Measurements from ENCODE around the gene NEAT1. TPM values are rescaled to one million over a fixed set of nuclear protein-coding genes. Genes with fewer than 3 reads are reported as not detected.

Gene NEAT1
- total and polyA plus RNA-seq, 2 of the 8 experiments (the other 6 are each of a cell fraction or from before 2014, with no cell fraction given) = 2.4 to 10.7 TPM

- peaks cover 0 to 10% of the 10 kb centered on the region in 2 experiments for H4K20me1 ChIP-seq (replicated peaks in 1 of 2; ENCODE audit: control insufficient read depth in 1 of 2, insufficient read depth in 2 of 2, low read length in 2 of 2)
- no peak overlapping the region for H2BK120ac ChIP-seq (replicated peaks; ENCODE audit: low read depth, low read length)
- H3K9ac ChIP-seq (replicated peaks in 1 of 4; ENCODE audit: extremely low read depth in 1 of 4, low read depth in 3 of 4, low read length in 3 of 4) = no peak overlapping the region
- H3K23ac ChIP-seq (ENCODE audit: insufficient read length) = no peak overlapping the region
- no peaks in the 10 kb centered on the region for H3K9me3 ChIP-seq (ENCODE audit: insufficient read depth in 2 of 2, low read depth in 1 of 2, low read length in 1 of 2)
- no peaks in the 10 kb centered on the region for H3K27me3 ChIP-seq (replicated peaks in 1 of 4; ENCODE audit: control insufficient read depth in 3 of 4, extremely low read depth in 1 of 4, insufficient read depth in 3 of 4, low read length in 3 of 4)
- no peak overlapping the region for H2BK20ac ChIP-seq (ENCODE audit: low read length)
- peaks cover 0 to 15% (median 6%) of the 10 kb centered on the region in 4 experiments; a peak in 5 of 7 replicates for H3K4me1 ChIP-seq (replicated peaks in 1 of 4; ENCODE audit: control insufficient read depth in 3 of 4, insufficient read depth in 4 of 4, low read length in 3 of 4)
- no peak overlapping the region for H3K4me2 ChIP-seq (ENCODE audit: insufficient read depth in 1 of 2, low read depth in 2 of 2, low read length in 2 of 2)
- H3K56ac ChIP-seq (replicated peaks; ENCODE audit: insufficient read length, low read depth, low read length) = no peak overlapping the region
- no peak overlapping the region for H3K4ac ChIP-seq (replicated peaks; ENCODE audit: insufficient read length, low read depth, low read length)
- H3K4me3 ChIP-seq (ENCODE audit: extremely low read depth in 1 of 4, insufficient read depth in 2 of 4, low read depth in 3 of 4, low read length in 4 of 4) = no peak overlapping the region
- H4K91ac ChIP-seq (replicated peaks; ENCODE audit: insufficient read length, low read length) = no peak overlapping the region
- no peak overlapping the region for H3K18ac ChIP-seq (ENCODE audit: extremely low read depth, low read length)
- no peak overlapping the region for H4K5ac ChIP-seq (ENCODE audit: insufficient read length, low read depth, low read length)
- no peaks in the 10 kb centered on the region for H3K23me2 ChIP-seq (ENCODE audit: low read depth, low read length)
- H2BK5ac ChIP-seq (ENCODE audit: low read depth, low read length) = no peak overlapping the region
- DNase-seq (ENCODE audit: low read depth in 1 of 2, low spot score in 2 of 2) (no peak), FAIRE-seq (no peak)
- no peak overlapping the region for H2AFZ ChIP-seq (ENCODE audit: low read length)
- no peak overlapping the region for H3K27ac ChIP-seq (ENCODE audit: low read depth, low read length)
- no peak overlapping the region for H3K14ac ChIP-seq (ENCODE audit: insufficient read length)
- H4K8ac ChIP-seq (ENCODE audit: extremely low read depth, insufficient read depth, low read length) = no peak overlapping the region
- no peaks in the 10 kb centered on the region; the same call in 1 of the 2 replicates for H3K79me1 ChIP-seq (ENCODE audit: low read depth, low read length)
- no peak overlapping the region for H2BK12ac ChIP-seq (ENCODE audit: low read depth, low read length)
- TF ChIP-seq ATF2 (IDR thresholded peaks at IDR 0.05; ENCODE audit: low read length) (no peak), RAD21 (IDR thresholded peaks at IDR 0.05 in 1 of 2, conservative IDR thresholded peaks at IDR 0.05 in 1 of 2; ENCODE audit: low read depth in 2 of 2, low read length in 2 of 2) (peak; percentile 62 to 75)
- TF ChIP-seq, protein P1, sequence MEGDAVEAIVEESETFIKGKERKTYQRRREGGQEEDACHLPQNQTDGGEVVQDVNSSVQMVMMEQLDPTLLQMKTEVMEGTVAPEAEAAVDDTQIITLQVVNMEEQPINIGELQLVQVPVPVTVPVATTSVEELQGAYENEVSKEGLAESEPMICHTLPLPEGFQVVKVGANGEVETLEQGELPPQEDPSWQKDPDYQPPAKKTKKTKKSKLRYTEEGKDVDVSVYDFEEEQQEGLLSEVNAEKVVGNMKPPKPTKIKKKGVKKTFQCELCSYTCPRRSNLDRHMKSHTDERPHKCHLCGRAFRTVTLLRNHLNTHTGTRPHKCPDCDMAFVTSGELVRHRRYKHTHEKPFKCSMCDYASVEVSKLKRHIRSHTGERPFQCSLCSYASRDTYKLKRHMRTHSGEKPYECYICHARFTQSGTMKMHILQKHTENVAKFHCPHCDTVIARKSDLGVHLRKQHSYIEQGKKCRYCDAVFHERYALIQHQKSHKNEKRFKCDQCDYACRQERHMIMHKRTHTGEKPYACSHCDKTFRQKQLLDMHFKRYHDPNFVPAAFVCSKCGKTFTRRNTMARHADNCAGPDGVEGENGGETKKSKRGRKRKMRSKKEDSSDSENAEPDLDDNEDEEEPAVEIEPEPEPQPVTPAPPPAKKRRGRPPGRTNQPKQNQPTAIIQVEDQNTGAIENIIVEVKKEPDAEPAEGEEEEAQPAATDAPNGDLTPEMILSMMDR (IDR thresholded peaks at IDR 0.05; ENCODE audit: control extremely low read depth in 1 of 3, insufficient read depth in 1 of 3, low read depth in 1 of 3, low read length in 3 of 3) = peak in 2 of 3 experiments; percentile 32 to 33; a peak in 2 of 4 replicates
- no peak overlapping the region for H2AK5ac ChIP-seq (ENCODE audit: low read depth, low read length)
- H2BK15ac ChIP-seq (ENCODE audit: low read length) = no peak overlapping the region
- CTCF ChIA-PET (ENCODE audit: partially characterized antibody) = interaction anchor here (0.6 to 1.5 kb wide), 11 partner anchors 9 to 128 kb away, joined by 3 to 8 read pairs (median 3); no protein-coding TSS in a partner anchor
- POLR2A ChIA-PET (ENCODE audit: partially characterized antibody) = interaction anchor here (0.7 to 1.0 kb wide), 2 partner anchors 14 to 64 kb away, joined by 3 read pairs; no protein-coding TSS in a partner anchor
- no peaks in the 10 kb centered on the region for H3K79me2 ChIP-seq (ENCODE audit: control insufficient read depth in 1 of 2, insufficient read depth in 2 of 2, low read length in 2 of 2)
- 100% methylated on average over 1 of the region's 1 CpG; no CpG with 5 or more reads in 1 of the 2 experiments for WGBS, 2 experiments (ENCODE audit: extremely low coverage in 1 of 2, insufficient coverage in 1 of 2, insufficient read length in 1 of 2, insufficient replicate concordance in 2 of 2, low coverage in 1 of 2, low lambda C conversion rate in 2 of 2, missing lambda C conversion rate in 1 of 2)
- H3K36me3 ChIP-seq (ENCODE audit: control insufficient read depth in 2 of 4, insufficient read depth in 4 of 4, low read length in 3 of 4) = no peaks in the 10 kb centered on the region
Measured at GRCh38 chr11:65432686-65433582, 10.3 kb downstream of the NEAT1 start.

Measured in H1 (cell line).